GM18499 (cell line): ENCODE results near the gene TMEM61.
"Not testable (repeated sequence)": the region's sequence is repeated elsewhere in the genome, so short reads cannot be mapped to it uniquely, and the experiment has no call there.

Source experiments
- ATAC-seq: cut with Tn5 transposase; IDR thresholded peaks from one replicate; pipeline ENCODE4 v1.9.1; 2021; ENCODE audit warnings: moderate number of reproducible peaks; ENCODE audit not compliant: insufficient read depth, unreplicated experiment

The TMEM61 gene

DNA sequence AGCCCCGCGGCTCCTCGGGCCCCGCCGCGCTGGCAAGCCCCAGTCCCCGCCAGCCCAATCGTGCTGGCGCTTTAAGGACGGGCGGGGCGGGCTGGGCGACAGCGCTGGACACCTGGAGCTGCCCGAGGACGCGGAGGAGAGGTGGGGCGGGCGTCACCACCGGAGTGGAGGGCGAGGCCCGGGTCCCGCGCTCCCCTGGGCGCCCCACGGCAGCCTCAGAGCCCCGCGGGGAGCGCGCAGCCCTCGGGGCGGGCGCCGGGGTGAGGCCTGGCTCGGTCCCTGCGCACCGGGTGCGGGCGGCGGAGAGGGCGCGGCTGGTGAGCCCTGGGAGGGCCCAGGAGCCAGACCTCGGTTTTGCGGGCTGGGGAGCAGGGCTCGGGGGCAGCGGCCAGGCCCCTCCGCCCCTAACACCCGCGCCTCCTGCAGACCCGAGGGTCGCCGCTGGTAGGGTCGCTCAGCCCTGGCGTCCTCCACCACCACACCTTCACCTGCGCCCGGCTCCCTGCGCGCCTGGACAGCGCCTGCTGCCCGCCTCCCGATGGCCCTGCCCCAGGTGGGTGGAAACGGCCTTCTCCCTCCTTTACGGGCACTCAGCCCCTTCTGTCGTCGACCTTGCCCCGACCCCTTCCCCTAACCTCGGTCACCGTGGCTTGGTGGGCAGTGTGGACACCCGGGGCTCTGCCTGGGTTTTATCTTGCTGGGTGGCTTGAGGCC, at the start of gene TMEM61:
Gene TMEM61, plus strand, starts transcription at position 101 of the 714 bp plus-strand sequence. Its CDS starts 438 bp downstream, at position 539.
- ATAC-seq = no peak

DNA sequence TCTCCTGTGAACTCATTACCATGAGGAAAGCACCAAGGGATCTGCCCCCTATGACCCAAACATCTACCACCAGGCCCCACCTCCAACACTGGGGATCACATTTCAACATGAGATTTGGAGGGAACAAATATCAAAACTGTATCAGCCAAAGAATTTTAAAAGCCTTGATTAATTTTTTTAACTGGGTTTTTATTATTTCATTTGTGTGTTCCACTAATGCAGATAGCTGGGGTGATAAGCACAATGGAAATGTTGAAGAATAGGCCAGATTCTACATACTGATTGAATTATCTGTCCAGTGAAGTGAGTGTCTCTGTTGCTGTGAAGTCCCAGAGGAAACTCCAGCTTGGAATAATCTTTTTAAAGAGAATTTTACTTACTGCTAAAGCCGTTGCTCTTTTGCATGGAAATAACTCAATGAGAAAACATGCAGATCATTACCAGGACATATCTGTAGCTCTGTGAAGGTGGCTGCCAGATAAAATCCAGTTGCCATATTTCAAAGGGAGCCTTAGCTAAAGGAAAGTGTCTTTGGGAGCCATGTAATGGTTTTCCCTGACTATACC, 49.1 kb upstream of the TMEM61 start:
- ATAC-seq = no peak

DNA sequence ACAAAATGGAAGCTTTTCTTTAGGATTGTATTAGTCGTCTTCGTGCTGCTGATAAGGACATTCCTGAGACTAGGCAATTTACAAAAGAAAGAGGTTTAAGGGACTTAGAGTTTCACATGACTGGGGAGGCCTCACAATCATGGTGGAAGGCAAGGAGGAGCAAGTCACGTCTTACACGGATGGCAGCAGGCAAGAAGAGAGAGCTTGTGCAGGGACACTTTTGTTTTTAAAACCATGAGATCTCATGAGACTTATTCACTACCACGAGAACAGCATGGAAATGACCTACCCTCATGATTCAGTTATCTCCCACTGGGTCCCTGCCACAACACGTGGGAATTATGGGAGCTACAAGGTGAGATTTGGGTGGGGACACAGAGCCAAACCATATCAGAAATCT, 46.3 kb upstream of the TMEM61 start:
- ATAC-seq = not testable (repeated sequence)

DNA sequence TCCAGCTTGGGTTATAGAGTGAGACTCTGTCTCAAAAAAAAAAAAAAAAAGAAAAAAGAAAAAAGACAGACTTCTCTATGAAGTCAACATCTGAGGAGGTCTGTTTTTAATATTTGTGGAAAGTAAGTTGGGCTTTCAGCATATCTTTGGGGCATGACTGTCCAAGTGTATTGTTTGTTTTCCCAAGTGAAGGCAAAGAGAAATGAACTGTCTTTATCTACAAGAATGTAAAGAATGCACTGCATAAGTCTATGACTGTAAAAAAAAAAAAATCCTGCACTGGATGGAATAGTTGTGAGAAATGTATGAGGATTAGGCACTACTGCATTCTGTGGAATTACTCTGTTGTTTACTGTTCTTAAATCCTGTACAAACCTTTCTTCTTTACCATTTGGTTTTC, 45.6 kb upstream of the TMEM61 start:
- no peak for ATAC-seq

DNA sequence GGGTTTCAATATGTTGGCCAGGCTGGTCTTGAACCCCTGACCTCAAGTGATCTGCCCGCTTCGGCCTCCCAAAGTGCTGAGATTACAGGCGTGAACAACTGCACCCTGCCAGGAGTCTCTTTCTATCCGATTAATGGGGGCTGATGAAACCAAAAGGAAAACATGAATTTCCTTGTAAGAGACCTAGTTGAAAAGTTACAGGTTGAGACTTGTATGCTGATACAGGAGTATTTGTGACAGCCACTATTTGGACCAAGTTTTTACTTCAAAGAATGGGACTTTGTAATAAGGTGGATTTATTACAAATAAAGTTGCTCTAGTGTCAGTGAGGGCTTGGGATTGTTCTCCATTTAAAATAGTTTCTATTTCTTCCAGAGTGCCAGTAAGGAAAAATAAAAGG, 43.6 kb upstream of the TMEM61 start:
- ATAC-seq = no peak

DNA sequence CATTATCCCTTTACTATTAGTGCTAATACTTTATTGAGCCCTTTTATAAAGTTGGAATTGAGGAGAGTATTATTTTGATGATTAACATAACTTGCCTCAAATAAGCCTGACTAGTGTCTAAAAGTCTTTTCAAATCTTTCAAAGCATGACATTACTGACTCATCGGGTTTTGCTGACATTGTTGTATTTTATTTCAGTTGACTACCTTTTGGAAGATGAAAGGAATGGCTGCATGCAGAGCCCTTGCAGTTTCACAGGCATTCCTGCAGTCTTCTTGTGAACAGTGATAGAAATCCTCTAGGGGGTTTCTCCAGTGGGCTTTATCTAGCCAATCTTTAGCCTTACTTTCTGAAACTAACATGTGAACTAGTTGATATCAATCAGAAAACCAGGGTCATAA, 43.0 kb upstream of the TMEM61 start:
- no peak for ATAC-seq

DNA sequence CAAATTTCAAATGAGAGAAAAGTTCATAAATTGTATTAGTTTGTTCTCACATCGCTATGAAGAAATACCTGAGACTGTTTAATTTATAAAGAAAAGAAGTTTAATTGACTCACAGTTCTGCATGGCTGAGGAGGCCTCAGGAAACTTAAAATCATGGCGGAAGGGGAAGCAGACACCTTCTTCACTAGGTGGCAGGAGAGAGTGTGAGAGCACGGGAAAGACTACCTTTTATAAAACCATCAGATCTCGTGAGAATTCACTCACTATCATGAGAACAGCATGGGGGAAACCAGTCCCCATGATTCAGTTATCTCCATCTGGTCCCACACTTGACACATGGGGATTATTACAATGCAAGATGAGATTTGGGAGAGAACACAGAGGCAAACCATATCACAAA, 41.5 kb upstream of the TMEM61 start:
- not testable (repeated sequence) for ATAC-seq

DNA sequence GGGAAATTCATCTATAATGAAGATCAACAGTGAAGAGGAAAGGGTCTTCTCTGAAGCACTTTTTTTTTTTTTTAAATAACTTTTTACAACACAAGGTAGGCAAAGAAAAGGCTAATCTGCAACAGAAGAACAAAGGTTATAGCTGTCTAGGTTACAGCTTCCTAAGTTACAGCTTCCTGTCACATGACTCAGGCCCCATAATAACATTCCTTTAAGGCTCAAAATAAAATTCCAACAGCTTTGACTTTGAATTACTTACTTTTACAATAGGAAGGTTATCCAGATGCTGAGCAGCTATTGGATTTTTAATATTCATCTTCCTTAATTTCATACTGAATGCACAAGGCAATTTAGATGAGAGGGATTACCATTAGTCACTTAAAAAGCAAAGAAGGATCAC, 40.4 kb upstream of the TMEM61 start:
- no peak for ATAC-seq

DNA sequence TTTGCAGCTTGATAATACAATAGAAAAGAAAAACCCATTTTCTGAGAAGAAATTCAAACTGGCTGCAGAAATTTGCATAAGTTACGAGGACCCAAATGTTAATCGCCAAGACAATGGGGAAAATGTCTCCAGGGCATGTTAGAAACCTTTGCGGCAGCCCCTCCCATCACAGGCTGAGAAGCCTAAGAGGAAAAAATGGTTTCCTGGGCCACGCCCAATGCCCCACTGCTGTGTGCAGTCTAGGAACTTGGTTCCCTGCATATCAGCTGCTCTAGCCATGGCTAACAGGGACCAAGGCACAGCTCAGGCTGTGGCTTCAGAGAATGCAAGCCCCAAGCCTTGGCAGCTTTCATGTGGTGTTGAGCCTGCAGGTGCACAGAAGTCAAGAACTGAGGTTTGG, 37.5 kb upstream of the TMEM61 start:
- no peak for ATAC-seq

DNA sequence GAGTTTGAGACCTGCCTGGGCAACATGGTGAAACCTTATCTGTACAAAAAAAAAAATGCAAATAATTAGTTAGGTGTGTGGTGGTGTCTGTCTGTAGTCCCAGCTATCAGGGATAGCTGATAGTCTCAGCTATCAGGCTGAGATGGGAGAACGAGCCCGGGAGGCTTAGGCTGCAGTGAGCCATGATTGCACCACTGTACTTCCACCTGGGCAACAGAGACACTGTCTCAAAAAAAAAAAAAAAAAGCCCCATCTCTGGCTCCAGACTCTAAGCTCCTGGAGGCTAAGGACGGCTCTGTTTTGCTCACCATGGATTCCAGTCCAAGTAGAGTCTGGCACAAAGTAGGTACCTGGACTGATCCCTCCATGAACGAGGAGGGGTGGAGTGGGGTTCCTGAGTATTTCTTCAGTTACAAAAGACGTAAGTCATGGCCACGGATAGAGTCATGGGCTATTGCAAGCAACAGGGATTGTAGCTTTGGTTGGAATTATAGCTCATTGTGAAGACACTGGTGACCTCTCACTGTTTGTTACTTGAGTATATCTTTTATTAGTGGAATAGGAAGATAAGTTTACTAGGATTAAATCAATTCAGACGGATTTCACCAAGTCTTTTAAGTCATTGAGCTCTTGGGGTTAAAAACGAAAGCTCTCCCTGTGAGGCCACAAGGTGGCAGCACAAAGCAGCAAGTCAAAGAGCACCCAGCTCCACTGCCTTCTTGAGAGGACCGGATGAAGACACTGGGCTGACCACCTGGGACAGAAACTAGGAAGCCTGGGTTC, 35.6 kb upstream of the TMEM61 start:
- no peak for ATAC-seq

DNA sequence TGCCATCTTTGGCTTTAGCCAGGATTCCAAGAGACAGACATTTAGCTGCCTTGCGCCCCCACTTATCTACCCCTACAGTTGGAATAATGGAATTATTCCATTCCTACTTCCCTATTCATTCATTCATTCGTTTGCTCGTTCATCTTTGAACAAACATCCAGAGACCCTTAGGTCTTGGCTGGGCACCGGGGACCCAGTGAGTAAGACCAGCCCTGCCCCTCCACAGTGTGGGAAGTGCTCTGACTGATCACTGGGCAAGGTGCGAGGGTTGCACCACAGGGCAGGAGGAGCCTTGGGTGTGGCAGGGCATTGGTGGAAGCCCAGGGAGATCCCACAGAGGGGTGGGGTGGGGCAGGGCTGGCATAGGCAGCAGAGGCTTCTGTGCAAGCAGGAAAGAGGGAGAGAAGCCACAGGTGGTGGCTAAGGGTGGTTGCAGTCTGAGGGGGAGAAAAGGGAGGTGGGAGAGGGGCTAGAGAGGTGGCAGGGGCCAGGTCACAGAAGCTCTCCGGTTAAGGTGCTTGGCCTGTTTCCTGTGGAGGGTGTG, 35.0 kb upstream of the TMEM61 start:
- ATAC-seq = no peak

DNA sequence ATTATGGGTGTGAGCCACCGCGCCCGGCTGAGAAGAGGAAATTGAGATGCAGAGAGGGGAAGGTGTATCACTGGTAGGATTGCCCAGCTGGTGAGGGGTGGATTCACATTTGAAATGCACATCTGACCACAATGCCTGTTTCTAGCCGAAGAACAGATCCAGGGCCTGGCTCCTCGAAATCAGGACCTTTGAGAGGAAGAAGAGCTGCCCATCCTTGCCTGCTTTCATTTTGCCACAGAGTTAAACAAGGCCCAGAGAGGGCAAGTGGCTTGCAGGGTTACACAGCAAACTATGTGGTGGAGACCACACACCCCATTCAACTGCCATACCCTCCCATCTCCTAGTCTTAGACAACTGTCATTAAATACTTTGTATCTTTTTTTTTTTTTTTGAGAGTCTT, 32.9 kb upstream of the TMEM61 start:
- no peak for ATAC-seq

DNA sequence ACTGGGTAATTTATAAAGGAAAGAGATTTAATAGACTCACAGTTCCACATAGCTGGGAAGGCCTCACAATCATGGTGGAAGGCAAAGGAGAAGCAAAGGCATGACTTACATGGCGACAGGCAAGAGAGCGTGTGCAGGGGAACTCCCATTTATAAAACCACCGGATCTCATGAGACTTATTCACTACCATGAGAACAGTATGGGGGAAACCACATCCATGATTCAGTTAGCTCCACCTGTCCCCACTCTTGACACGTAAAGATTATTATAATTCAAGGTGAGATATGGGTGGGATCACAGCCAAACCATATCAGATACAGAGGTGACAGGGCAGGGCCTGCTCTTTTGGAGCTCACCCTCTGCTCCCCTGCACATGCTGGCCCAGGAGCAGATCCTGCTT, 31.4 kb upstream of the TMEM61 start:
- no peak for ATAC-seq

DNA sequence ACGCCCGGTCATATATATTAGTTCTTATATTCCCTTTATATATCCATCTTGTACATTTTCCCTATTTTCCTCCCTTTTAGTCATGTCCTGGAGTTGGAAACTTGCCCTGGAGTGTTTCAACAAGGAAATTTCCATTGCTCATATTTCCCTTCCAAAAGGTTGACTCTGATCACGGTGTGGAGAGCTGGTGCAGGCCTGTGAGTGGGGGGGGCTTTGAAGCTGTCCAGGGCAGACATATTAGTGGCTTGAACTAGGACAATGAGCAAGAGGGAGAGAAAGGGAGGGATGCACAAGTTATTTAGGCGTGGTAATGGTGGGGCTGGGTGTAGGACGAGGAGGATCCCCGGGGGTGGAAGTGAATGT, 30.4 kb upstream of the TMEM61 start:
- ATAC-seq = no peak

DNA sequence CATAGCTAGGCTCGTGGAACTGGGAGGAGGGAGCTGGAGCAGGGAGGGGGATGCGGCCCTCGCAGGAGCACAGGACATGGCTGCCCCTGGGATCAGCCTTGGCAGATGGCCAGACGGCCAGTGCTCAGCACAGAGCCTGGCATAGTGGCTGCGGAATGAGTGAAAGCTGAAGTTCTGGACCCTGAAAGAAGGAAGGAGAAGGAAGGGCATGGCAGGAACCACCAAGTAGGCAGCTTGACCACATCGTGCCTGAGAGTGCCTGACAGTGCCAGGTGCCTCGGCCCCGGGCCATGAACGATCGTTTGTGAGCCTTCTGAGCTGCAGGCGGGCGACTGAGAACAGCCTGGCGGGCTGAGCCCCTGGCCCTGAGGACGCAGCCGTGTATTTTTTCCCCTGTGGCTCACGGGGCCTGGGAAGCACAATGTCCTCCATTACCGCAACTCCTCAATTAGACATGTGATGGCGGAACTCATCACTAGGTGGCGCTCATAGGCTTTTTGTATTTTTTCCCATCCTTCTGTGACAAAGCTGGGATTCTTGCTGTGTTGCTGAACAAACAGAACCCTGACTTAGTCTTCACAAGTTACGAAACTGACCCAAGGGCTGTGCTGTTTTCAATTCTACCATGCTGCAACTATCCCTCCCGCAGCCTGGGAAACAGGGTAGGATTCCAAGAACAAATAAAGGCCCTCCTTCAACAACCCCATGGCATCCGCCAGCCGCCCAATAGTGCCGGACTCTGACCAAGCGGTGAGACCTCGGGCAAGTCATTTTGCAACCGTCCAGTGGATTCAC, 29.9 kb upstream of the TMEM61 start:
- no peak for ATAC-seq

DNA sequence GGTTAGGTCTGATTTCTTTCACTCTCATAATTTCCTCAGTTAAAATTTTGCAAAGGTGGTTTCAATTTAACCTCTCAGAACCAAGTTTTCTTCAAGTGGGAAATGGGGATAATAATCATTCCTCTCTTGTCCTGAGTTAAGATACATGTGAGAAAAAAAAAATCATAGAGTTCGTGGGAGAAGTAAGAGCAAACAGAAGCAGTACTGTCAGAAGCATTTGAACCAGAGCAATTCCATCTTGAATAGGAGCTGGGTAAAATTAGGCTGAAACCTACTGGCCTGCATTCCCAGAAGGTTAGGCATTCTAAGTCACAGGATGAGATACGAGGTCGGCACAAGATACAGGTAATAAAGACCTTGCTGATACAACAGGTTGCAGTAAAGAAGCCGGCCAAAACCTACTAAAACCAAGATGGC, 28.6 kb upstream of the TMEM61 start:
- ATAC-seq = no peak

DNA sequence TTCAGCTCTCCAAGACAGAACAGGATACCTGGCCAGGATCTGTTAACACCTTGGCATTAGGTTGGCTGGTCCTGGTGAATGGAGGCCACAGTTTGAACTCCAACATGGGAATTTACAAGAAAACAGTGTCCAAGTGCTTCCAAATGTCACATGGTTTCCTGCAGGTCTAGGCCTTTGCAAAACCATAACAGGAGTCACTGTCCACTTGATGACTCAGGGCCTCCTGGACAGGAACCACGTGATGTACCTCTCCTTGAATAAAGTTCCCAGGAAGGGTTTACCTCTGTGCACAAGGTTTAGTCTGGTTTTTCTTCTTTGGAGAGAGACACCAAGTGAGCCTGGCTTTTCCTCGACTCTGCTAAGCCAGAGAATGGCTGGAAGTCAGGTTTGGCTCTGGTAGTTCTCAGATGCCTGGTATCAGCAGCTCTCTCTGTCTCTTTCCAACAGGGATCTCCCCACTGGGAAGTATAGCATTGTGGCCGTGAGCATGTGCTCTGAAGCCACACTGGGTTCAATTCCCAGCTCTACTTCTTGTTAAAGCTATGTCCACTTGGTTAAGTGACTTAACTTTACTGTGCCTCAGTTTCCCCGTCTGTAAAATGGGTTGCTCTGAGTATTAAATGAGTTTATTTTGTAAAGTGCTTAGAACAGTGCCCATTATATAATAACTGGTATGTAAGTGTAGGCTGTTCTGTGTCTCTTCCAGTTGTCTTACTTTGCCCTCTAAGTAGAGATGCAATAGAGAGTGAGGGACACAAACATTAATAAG, 27.3 kb upstream of the TMEM61 start:
- no peak for ATAC-seq

DNA sequence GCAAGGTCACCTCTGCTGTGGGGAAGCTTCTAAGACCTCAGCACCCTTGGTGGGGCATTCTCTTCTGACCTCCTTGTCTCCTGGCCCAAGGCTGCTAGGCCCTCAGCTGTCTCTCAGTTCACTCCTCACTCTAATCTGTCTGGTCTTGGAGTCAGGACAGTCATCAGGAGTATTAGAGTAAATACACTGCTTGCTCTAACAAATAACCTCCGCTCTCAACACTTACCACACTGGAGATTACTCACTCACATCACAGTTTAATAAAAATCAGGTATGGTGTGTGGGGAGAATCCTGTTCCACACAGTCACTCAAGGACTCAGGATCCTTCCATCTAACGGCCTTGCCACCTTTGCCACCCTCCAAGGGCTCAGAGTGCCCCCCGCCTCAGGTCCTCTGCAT, 26.6 kb upstream of the TMEM61 start:
- ATAC-seq = no peak

DNA sequence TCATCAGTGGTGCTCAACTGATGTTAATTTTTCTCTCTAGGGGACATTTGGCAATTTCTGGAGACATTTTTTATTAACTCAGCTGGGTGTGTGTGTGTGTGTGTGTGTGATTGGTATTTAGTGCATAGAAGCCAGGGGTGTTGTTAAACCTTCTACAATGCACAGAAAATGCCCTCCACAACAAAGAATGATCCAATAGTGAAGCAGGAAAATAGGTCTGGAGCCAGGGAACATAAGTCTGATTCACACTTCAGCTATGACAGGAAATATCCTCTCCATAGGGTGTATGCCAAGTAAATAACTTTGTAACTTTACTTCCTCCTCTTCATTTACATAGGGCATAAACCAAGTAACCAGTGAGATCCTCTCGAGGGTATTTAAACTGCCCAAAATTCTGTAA, 25.1 kb upstream of the TMEM61 start:
- no peak for ATAC-seq

DNA sequence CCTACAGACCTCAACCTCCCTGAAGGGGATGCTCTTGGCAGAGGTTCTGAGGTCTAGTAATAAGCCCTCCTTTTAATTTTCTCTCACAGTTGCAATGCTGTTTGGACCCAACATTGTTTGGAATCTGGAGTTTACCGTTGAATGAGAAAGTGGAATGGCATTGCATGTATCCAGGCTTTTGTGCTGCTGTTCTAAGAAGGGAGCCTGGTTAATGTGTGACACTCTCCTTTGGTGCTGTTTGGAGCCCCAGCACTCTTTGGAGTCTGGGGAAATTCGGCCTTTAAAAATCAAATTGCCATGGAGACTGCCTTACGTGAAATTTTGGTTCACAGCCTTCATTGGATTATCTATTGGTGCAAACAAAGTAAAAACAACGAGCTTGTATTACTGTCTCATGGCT, 23.7 kb upstream of the TMEM61 start:
- no peak for ATAC-seq
